IMR-90 (cell line): Measurements from ENCODE around the gene PCDHGA10. TPM values are rescaled to one million over a fixed set of nuclear protein-coding genes. Genes with fewer than 3 reads are reported as not detected.

Experiments used
- ATAC-seq: fragments of 200-7000 bp; cut with Tn5 transposase; 2 replicates; pipeline ENCODE4 v1.9.1; 2020; ENCODE audit warnings: low read depth, mild to moderate bottlenecking, moderate library complexity
- BruUV-seq: library from RNA; stranded (reverse); fragments of 400-500 nt; replicated peaks from 2 replicates; lab custom pipeline; 2021; lab: Mats Ljungman, UMichigan
- CTCF ChIA-PET: fragments of 300-600 bp; formaldehyde crosslinking; extraction: SDS; loops from one replicate; lab custom pipeline; 2021; ENCODE audit warnings: antibody characterized with exemption; lab: Yijun Ruan, JAX
- POLR2A ChIA-PET: fragments of 300-600 bp; sonication (Branson Sonifier 250); formaldehyde crosslinking; loops from one replicate; lab custom pipeline; 2022; ENCODE audit warnings: antibody characterized with exemption; ENCODE audit not compliant: unreplicated experiment; lab: Charles Lee
- DNase-seq: peaks from one replicate; pipeline ENCODE4 v3.0.0; 2013
- H2AFZ ChIP-seq: replicated peaks from 2 replicates; pipeline ENCODE3; 2013; ENCODE audit warnings: low read length, mild to moderate bottlenecking; ENCODE audit not compliant: poor library complexity
- H2AK5ac ChIP-seq: 2 replicates; pipeline ENCODE4 v1.6.1; 2013; ENCODE audit warnings: low read depth, low read length, inconsistent platforms
- H2AK9ac ChIP-seq: replicated peaks from 2 replicates; pipeline ENCODE3; 2013; ENCODE audit warnings: mild to moderate bottlenecking, low read depth, low read length, moderate library complexity; ENCODE audit not compliant: poor library complexity
- H2BK120ac ChIP-seq: 2 replicates; pipeline ENCODE4 v1.6.1; 2013; ENCODE audit warnings: low read depth, low read length, inconsistent platforms
- H2BK15ac ChIP-seq: 3 replicates; pipeline ENCODE4 v1.6.1; 2013; ENCODE audit warnings: low read depth, low read length, inconsistent platforms
- H2BK20ac ChIP-seq: 2 replicates; pipeline ENCODE4 v1.6.1; 2013; ENCODE audit warnings: low read depth, mild to moderate bottlenecking, inconsistent platforms, low read length, moderate library complexity
- H2BK5ac ChIP-seq: 2 replicates; pipeline ENCODE4 v1.6.1; 2013; ENCODE audit warnings: mild to moderate bottlenecking, low read depth, low read length, inconsistent platforms; ENCODE audit not compliant: poor library complexity, severe bottlenecking
- H3K14ac ChIP-seq: replicated peaks from 2 replicates; pipeline ENCODE4 v1.6.1; 2013; ENCODE audit warnings: low read depth, low read length, inconsistent platforms
- H3K18ac ChIP-seq: 2 replicates; pipeline ENCODE4 v1.6.1; 2013; ENCODE audit warnings: low read depth, low read length, control low read depth
- H3K23ac ChIP-seq: 2 replicates; pipeline ENCODE4 v1.6.1; 2013; ENCODE audit warnings: low read depth, low read length, inconsistent platforms
- H3K27ac ChIP-seq: 2 replicates; pipeline ENCODE4 v1.5.1; 2013; ENCODE audit warnings: mild to moderate bottlenecking, control low read depth, low read length; ENCODE audit not compliant: insufficient read depth
- H3K27me3 ChIP-seq: 2 replicates; pipeline ENCODE4 v1.6.1; 2013; ENCODE audit warnings: low read length; ENCODE audit not compliant: control insufficient read depth, insufficient read depth
- H3K36me3 ChIP-seq: 2 replicates; pipeline ENCODE4 v1.6.1; 2013; ENCODE audit warnings: low read length, mixed read lengths; ENCODE audit not compliant: control insufficient read depth, insufficient read depth
- H3K4ac ChIP-seq: 2 replicates; pipeline ENCODE4 v1.6.1; 2013; ENCODE audit warnings: low read depth, low read length, inconsistent platforms
- H3K4me1 ChIP-seq: 2 replicates; pipeline ENCODE4 v1.6.1; 2013; ENCODE audit warnings: low read length, mixed read lengths; ENCODE audit not compliant: control insufficient read depth, insufficient read depth
- H3K4me2 ChIP-seq: 2 replicates; pipeline ENCODE4 v1.6.1; 2013; ENCODE audit warnings: low read depth, mild to moderate bottlenecking, control low read depth, low read length, moderate library complexity
- H3K4me3 ChIP-seq: 2 replicates; pipeline ENCODE4 v1.5.1; 2013; ENCODE audit warnings: low read depth, mild to moderate bottlenecking, control low read depth, low read length, moderate library complexity; ENCODE audit not compliant: insufficient read depth
- H3K56ac ChIP-seq: 2 replicates; pipeline ENCODE4 v1.6.1; 2013; ENCODE audit warnings: low read length, inconsistent platforms; ENCODE audit not compliant: insufficient read depth; ENCODE audit errors: extremely low read depth
- H3K79me1 ChIP-seq, 2 experiments: 2 replicates each; pipeline ENCODE4 v1.6.1; 2013; ENCODE audit warnings: low read length in 2 of 2, inconsistent platforms in 1 of 2, low read depth in 1 of 2
- H3K9ac ChIP-seq: 2 replicates; pipeline ENCODE4 v1.6.1; 2013; ENCODE audit warnings: low read depth, low read length, control low read depth
- H3K9me1 ChIP-seq: 2 replicates; pipeline ENCODE4 v1.6.1; 2013; ENCODE audit warnings: low read length, inconsistent platforms; ENCODE audit not compliant: insufficient read depth
- H3K9me3 ChIP-seq: 2 replicates; pipeline ENCODE4 v1.6.1; 2013; ENCODE audit warnings: low read length; ENCODE audit not compliant: control insufficient read depth, insufficient read depth
- H4K20me1 ChIP-seq: 2 replicates; pipeline ENCODE4 v1.6.1; 2013; ENCODE audit warnings: low read length, inconsistent platforms; ENCODE audit not compliant: insufficient read depth
- H4K5ac ChIP-seq: 2 replicates; pipeline ENCODE4 v1.6.1; 2013; ENCODE audit warnings: mild to moderate bottlenecking, low read depth, low read length, control low read depth
- H4K8ac ChIP-seq, 2 experiments: 2 replicates each; pipeline ENCODE4 v1.6.1; 2013; ENCODE audit warnings: low read depth in 2 of 2, low read length in 2 of 2, control low read depth in 1 of 2, inconsistent platforms in 1 of 2
- H4K91ac ChIP-seq: 2 replicates; pipeline ENCODE4 v1.6.1; 2013; ENCODE audit warnings: low read depth, low read length, inconsistent platforms; ENCODE audit not compliant: insufficient read depth
- RAD21 ChIP-seq: IDR thresholded peaks from 2 replicates; pipeline ENCODE4 v1.6.1; 2012; ENCODE audit warnings: low read length, improper control_type of control experiment
- WGBS, 2 experiments: methylation state at CpG; one replicate each; pipeline versions ENCODE4 v1.1.5 to v1.1.7; 2013; ENCODE audit warnings: missing lambda C conversion rate in 2 of 2; ENCODE audit not compliant: insufficient read length in 1 of 2; ENCODE audit errors: extremely low coverage in 2 of 2; 5-methylcytosine and 5-hydroxymethylcytosine counted together
- dilution Hi-C: fragments of 300-500 bp; cut with HindIII; formaldehyde crosslinking; loops from one replicate; pipeline ENCODE4 v1.14.3; 2018; ENCODE audit warnings: low sequenced_read_pairs; ENCODE audit not compliant: unreplicated experiment
- in situ Hi-C: fragments of 300-500 bp; cut with MboI; formaldehyde crosslinking; loops from 3 replicates; pipeline ENCODE4 v1.14.3; 2019; ENCODE audit warnings: low sequenced_read_pairs, inconsistent platforms, mixed read lengths
- intact Hi-C: fragments of 100-400 bp; cut with micrococcal nuclease; formaldehyde crosslinking; loops from 2 replicates; pipeline ENCODE4 v1.10.0; 2022
- polyA plus RNA-seq, 3 experiments: library from polyadenylated mRNA; depleted of rRNA; stranded (reverse); fragments of >200 nt; gene quantifications; 2 replicates each; pipeline ENCODE4 v1.2.3, GENCODE V29; 2012; ENCODE audit warnings: low replicate concordance in 1 of 3
- total RNA-seq: library from RNA; depleted of rRNA; stranded (reverse); fragments of >200 nt; gene quantifications from 2 replicates; pipeline ENCODE4 v1.2.3, GENCODE V29; 2012

Gene PCDHGA10
- total and polyA plus RNA-seq, 2 of the 4 experiments (the other 2 are of a cell fraction), result 3.4 to 6.6 TPM

GRCh38 chr5:141399555-141400258 lies 13.1 kb upstream of the PCDHGA10 start:
- Histone ChIP-seq H2BK15ac (no peak overlapping the region), H4K91ac (no peak overlapping the region), H3K27ac (no peak overlapping the region), H3K27me3 (no peaks in the 10 kb centered on the region), H3K4me2 (peak overlapping the region; percentile 42; the same call in 1 of the 2 replicates), H3K18ac (no peak overlapping the region), H4K20me1 (no peaks in the 10 kb centered on the region), H2BK120ac (no peak overlapping the region), H2AFZ (peak overlapping the region; percentile 58), H3K56ac (no peak overlapping the region), H3K14ac (no peak overlapping the region), H3K4me3 (peak overlapping the region; percentile 13; the same call in 1 of the 2 replicates), H3K9ac (no peak overlapping the region), H3K4me1 (no peaks in the 10 kb centered on the region), H4K8ac (no peak overlapping the region), H3K23ac (no peak overlapping the region), H3K4ac (no peak overlapping the region), H3K36me3 (peaks cover 18% of the 10 kb centered on the region), H3K79me1 (peaks cover 13 to 22% of the 10 kb centered on the region in 2 experiments), H2BK5ac (no peak overlapping the region), H2AK5ac (no peak overlapping the region), H4K5ac (no peak overlapping the region), H2BK20ac (no peak overlapping the region), H3K9me1 (no peaks in the 10 kb centered on the region), H2AK9ac (peak overlapping the region; percentile 26), H3K9me3 (peaks cover 46% of the 10 kb centered on the region)
- no peak for TF ChIP-seq RAD21
- CTCF ChIA-PET, result no interaction called here
- DNase-seq, result no peak
- POLR2A ChIA-PET, result no interaction called here
- in situ Hi-C loops, result no loop called here
- intact Hi-C loops, result no loop called here
- no TSS peak for BruUV-seq
- WGBS, 2 experiments, result 40% methylated on average over 39 of the region's 61 CpGs; no CpG with 5 or more reads in 1 of the 2 experiments
- dilution Hi-C loops, result no loop called here
- no peak for ATAC-seq
